Measurements from ENCODE around the gene RAET1L. TPM values are rescaled to one million over a fixed set of nuclear protein-coding genes. Genes with fewer than 3 reads are reported as not detected.

Gene RAET1L
- total and polyA plus RNA-seq, 10 of the 15 experiments (the other 5 are each of a cell fraction or from before 2014, with no cell fraction given), result not detected

DNA sequence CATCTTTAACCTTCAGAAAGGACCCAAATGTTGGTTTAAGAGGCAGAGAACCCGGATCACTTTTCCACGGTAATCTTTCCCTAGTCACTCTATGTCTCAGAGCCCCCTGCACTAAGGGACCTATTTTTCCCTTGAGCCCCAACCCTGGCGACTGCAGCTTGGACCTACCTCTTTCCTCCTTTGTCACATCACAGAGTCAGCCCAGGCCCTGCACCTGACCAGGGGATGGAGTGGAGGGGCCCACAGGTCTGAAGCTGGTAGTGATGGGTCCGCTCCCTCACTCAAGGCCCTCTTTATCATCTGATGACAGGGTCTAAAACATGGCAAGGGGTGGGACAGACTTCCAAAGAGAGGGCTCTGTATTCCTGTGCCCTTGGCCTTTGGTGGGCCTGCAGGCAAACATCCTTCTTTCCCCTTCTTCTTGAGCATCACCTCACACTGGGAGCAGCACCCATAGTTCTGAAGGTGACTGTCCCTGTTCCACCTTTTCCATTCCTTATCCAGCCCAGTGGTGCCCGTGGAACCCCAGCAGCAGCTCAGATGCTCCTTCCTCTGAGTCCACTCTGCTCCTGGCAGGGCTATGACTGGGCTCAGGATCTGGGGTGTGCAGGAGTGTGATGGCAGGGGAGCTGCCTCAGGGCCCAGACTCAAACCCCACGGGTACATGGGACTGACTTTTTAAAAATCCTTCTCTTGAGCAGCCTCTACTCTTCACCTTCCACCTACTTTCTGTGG, 6.3 kb downstream of the RAET1L start:
- CTCF ChIA-PET, result interaction anchor here (1.3 to 1.6 kb wide), 2 partner anchors 86 to 87 kb away, joined by 3 to 4 read pairs; no protein-coding TSS in a partner anchor
- TF ChIP-seq SUZ12 (IDR thresholded peaks at IDR 0.05; ENCODE audit: unreplicated experiment) (no peak), ZNF274 (IDR thresholded peaks at IDR 0.05; ENCODE audit: insufficient read depth, insufficient read length) (no peak), IRF3 (IDR thresholded peaks at IDR 0.05) (no peak), ETV6 (conservative IDR thresholded peaks at IDR 0.05 in 1 of 2, IDR thresholded peaks at IDR 0.05 in 1 of 2; ENCODE audit: borderline replicate concordance in 1 of 2, low read depth in 1 of 2) (no peak), NFXL1 (IDR thresholded peaks at IDR 0.05; ENCODE audit: borderline replicate concordance) (no peak), RCOR1 (conservative IDR thresholded peaks at IDR 0.05; ENCODE audit: low read depth, low read length) (no peak), NFYA (IDR thresholded peaks at IDR 0.05; ENCODE audit: borderline replicate concordance, low read depth, low read length) (no peak), E2F8 (IDR thresholded peaks at IDR 0.05; ENCODE audit: low read depth, partially characterized antibody) (no peak), E4F1 (IDR thresholded peaks at IDR 0.05; ENCODE audit: borderline replicate concordance, partially characterized antibody) (no peak), HCFC1 (IDR thresholded peaks at IDR 0.05; ENCODE audit: low read length) (no peak), PAX8 (IDR thresholded peaks at IDR 0.05) (no peak), RUNX3 (IDR thresholded peaks at IDR 0.05; ENCODE audit: low read length) (no peak), BHLHE40 (IDR thresholded peaks at IDR 0.05; ENCODE audit: borderline replicate concordance in 1 of 2, low read depth in 2 of 2, low read length in 1 of 2) (no peak), MAX (IDR thresholded peaks at IDR 0.05; ENCODE audit: low read depth, low read length) (no peak)

More for the DNA sequence above, 6.3 kb downstream of the RAET1L start:
- intact Hi-C loops (cut with micrococcal nuclease; ENCODE audit: unreplicated experiment) (loop anchor here (10.0 kb wide), 1 partner anchor 294 kb away; no protein-coding TSS in a partner anchor), in situ Hi-C loops (cut with MboI) (loop anchor here (10.0 kb wide), 1 partner anchor 174 kb away; no protein-coding TSS in a partner anchor)
- RAD21 ChIA-PET (ENCODE audit: unreplicated experiment), result no interaction called here
- no peak for DNase-seq (ENCODE audit: low read depth, low spot score)
- H3K4me3 ChIP-seq, result no peak overlapping the region
- H3K9me3 ChIP-seq (replicated peaks; ENCODE audit: control insufficient read depth, insufficient read depth, low read length), result no peaks in the 10 kb centered on the region
- no peak overlapping the region for H2AFZ ChIP-seq (ENCODE audit: control insufficient read depth, low read depth, low read length)
- H3K36me3 ChIP-seq (ENCODE audit: control insufficient read depth in 2 of 2, insufficient read depth in 2 of 2, low read length in 1 of 2), result no peaks in the 10 kb centered on the region
- no peaks in the 10 kb centered on the region for H3K4me1 ChIP-seq (ENCODE audit: control insufficient read depth, insufficient read depth, low read length)
- no peak overlapping the region for H3K4me2 ChIP-seq (ENCODE audit: control insufficient read depth, insufficient read depth)
- 8% methylated on average over 6 of the region's 6 CpGs for WGBS (ENCODE audit: insufficient coverage, insufficient replicate concordance, low lambda C conversion rate, missing lambda C conversion rate)
- no peaks in the 10 kb centered on the region for H4K20me1 ChIP-seq (ENCODE audit: control insufficient read depth, insufficient read depth)
- POLR2A ChIA-PET, result no interaction called here
- no peaks in the 10 kb centered on the region; a peak in 3 of 4 replicates for H3K27me3 ChIP-seq (replicated peaks in 1 of 2; ENCODE audit: control insufficient read depth in 2 of 2, insufficient read depth in 2 of 2, low read length in 1 of 2)
- SMC1A ChIA-PET (ENCODE audit: uncharacterized antibody, unreplicated experiment), result interaction anchor here (1.7 kb wide), 1 partner anchor 13 kb away, joined by 3 read pairs; no protein-coding TSS in a partner anchor
- FAIRE-seq, result no peak
- no TSS peak for BruUV-seq (replicated peaks)
- ATAC-seq, result no peak
- no peak overlapping the region for H3K27ac ChIP-seq (ENCODE audit: control insufficient read depth, insufficient read depth)
- no peaks in the 10 kb centered on the region for H3K79me2 ChIP-seq (ENCODE audit: control insufficient read depth, insufficient read depth, low read length)
- H3K9ac ChIP-seq (ENCODE audit: control insufficient read depth, insufficient read depth, low read length), result no peak overlapping the region
